ENCODE measurements around the gene GPR183. TPM values are rescaled to one million over a fixed set of nuclear protein-coding genes. Genes with fewer than 3 reads are reported as not detected.

The GPR183 gene
- total and polyA plus RNA-seq, 10 of the 15 experiments (the other 5 are each of a cell fraction or from before 2014, with no cell fraction given), result 134 to 669 (median 225) TPM

- H3K36me3 ChIP-seq (ENCODE audit: control insufficient read depth in 2 of 2, insufficient read depth in 2 of 2, low read length in 1 of 2), result no peaks in the 10 kb centered on the region; a peak in 1 of 4 replicates
- TF ChIP-seq BMI1 (IDR thresholded peaks at IDR 0.05; ENCODE audit: borderline replicate concordance) (no peak), TBL1XR1 (IDR thresholded peaks at IDR 0.05; ENCODE audit: low read depth, low read length) (no peak), CUX1 (IDR thresholded peaks at IDR 0.05; ENCODE audit: insufficient replicate concordance, low read depth, low read length) (no peak), POU2F2 (IDR thresholded peaks at IDR 0.05; ENCODE audit: borderline replicate concordance, low read depth, low read length) (no peak), ZNF274 (IDR thresholded peaks at IDR 0.05; ENCODE audit: insufficient read depth, insufficient read length) (no peak), GABPA (IDR thresholded peaks at IDR 0.05; ENCODE audit: low read depth) (no peak), JUNB (IDR thresholded peaks at IDR 0.05) (no peak), SPI1 (IDR thresholded peaks at IDR 0.05; ENCODE audit: borderline replicate concordance, insufficient read depth, low read depth, low read length) (no peak), STAT1 (conservative IDR thresholded peaks at IDR 0.05) (no peak)
- RAD21 ChIA-PET (ENCODE audit: unreplicated experiment), result interaction anchor here (0.8 to 5.4 kb wide), 24 partner anchors 10 to 115 kb away, joined by 3 to 56 read pairs (median 6); partner anchors contain the start of gene GPR183
- no peaks in the 10 kb centered on the region for H3K27me3 ChIP-seq (replicated peaks in 1 of 2; ENCODE audit: control insufficient read depth in 2 of 2, insufficient read depth in 2 of 2, low read length in 1 of 2)
- H3K9me3 ChIP-seq (replicated peaks; ENCODE audit: control insufficient read depth, insufficient read depth, low read length), result no peaks in the 10 kb centered on the region
- H3K4me1 ChIP-seq (ENCODE audit: control insufficient read depth, insufficient read depth, low read length), result peaks cover 50% of the 10 kb centered on the region
- H3K27ac ChIP-seq (ENCODE audit: control insufficient read depth, insufficient read depth), result peak overlapping the region; percentile 85
- ATAC-seq (no peak), FAIRE-seq (no peak), DNase-seq (ENCODE audit: low read depth, low spot score) (no peak)
- CTCF ChIA-PET, result interaction anchor here (0.7 to 2.4 kb wide), 15 partner anchors 9 to 185 kb away, joined by 3 to 14 read pairs (median 4); no protein-coding TSS in a partner anchor
- BruUV-seq (replicated peaks), result no TSS peak
- H3K79me2 ChIP-seq (ENCODE audit: control insufficient read depth, insufficient read depth, low read length), result peaks cover 6% of the 10 kb centered on the region
- 0 out of 2 replicates have a peak overlapping the region, but pooled peaks have one; percentile 14 for H3K4me3 ChIP-seq
- no peak overlapping the region for H2AFZ ChIP-seq (ENCODE audit: control insufficient read depth, low read depth, low read length)
- H4K20me1 ChIP-seq (ENCODE audit: control insufficient read depth, insufficient read depth), result no peaks in the 10 kb centered on the region
- in situ Hi-C loops (cut with MboI) (no loop called here), intact Hi-C loops (cut with micrococcal nuclease; ENCODE audit: unreplicated experiment) (loop anchor here (1.0 kb wide), 3 partner anchors 14 to 66 kb away; partner anchors contain the start of gene GPR183)
- no peak overlapping the region for H3K9ac ChIP-seq (ENCODE audit: control insufficient read depth, insufficient read depth, low read length)
- POLR2A ChIA-PET, result interaction anchor here (0.9 to 4.7 kb wide), 10 partner anchors 9 to 51 kb away, joined by 3 to 29 read pairs (median 5); partner anchors contain the start of gene GPR183
- SMC1A ChIA-PET (ENCODE audit: uncharacterized antibody, unreplicated experiment), result interaction anchor here (0.7 to 5.8 kb wide), 21 partner anchors 8 to 115 kb away, joined by 3 to 84 read pairs (median 8); partner anchors contain the start of gene GPR183
- peak overlapping the region; percentile 56; the same call in 1 of the 2 replicates for H3K4me2 ChIP-seq (ENCODE audit: control insufficient read depth, insufficient read depth)
Measured at GRCh38 chr13:99321709-99322108, 14.5 kb upstream of the GPR183 start.

Data from GM12878 (cell line).